SH-SY5Y (cell line): ENCODE measurements around the gene SLC6A18.

Source experiments
- GATA2 ChIP-seq: IDR thresholded peaks from 2 replicates; pipeline ENCODE4 v1.6.1; 2011; ENCODE audit warnings: mild to moderate bottlenecking, low read depth, low read length
- GATA3 ChIP-seq: IDR thresholded peaks from 2 replicates; pipeline ENCODE4 v1.6.1; 2011; ENCODE audit warnings: low read depth, mild to moderate bottlenecking, low read length, moderate library complexity

GRCh38 chr5:1280177-1281037 lies 55.2 kb downstream of the SLC6A18 start:
- no peak for TF ChIP-seq GATA2
- no peak for TF ChIP-seq GATA3
